ENCODE results near the gene RELL1.

Gene RELL1

GRCh38 chr4:37685823-37686372 lies 278 bp downstream of the RELL1 start (continued):
- TF ChIP-seq ZNF280D (tag by site-specific recombination; IDR thresholded peaks at IDR 0.05) (no peak), ZNF157 (tag by site-specific recombination; IDR thresholded peaks at IDR 0.05) (no peak), GLIS2 (tag by site-specific recombination; IDR thresholded peaks at IDR 0.05) (peak; percentile 97), ZNF692 (tag by site-specific recombination; IDR thresholded peaks at IDR 0.05) (peak; percentile 71), ZNF324 (tag by site-specific recombination; IDR thresholded peaks at IDR 0.05) (no peak), ZFP37 (tag by site-specific recombination; IDR thresholded peaks at IDR 0.05) (0 out of 2 replicates have a peak, but pooled peaks have one; percentile 36), GLIS1 (tag by site-specific recombination; IDR thresholded peaks at IDR 0.05) (peak; percentile 97), ZNF335 (tag by site-specific recombination; conservative IDR thresholded peaks at IDR 0.05) (peak; percentile 84), ZNF132 (tag by site-specific recombination; IDR thresholded peaks at IDR 0.05; ENCODE audit: borderline replicate concordance) (no peak), ZBTB21 (tag by site-specific recombination; IDR thresholded peaks at IDR 0.05) (no peak), ZNF830 (tag by site-specific recombination; IDR thresholded peaks at IDR 0.05; ENCODE audit: low read depth) (no peak), ZNF302 (tag by site-specific recombination; IDR thresholded peaks at IDR 0.05; ENCODE audit: low read depth) (no peak), ZBTB6 (tag by site-specific recombination; IDR thresholded peaks at IDR 0.05) (peak; percentile 93), ZNF571 (tag by site-specific recombination; IDR thresholded peaks at IDR 0.05) (no peak), ZIC2 (tag by site-specific recombination; IDR thresholded peaks at IDR 0.05) (peak; percentile 75), ZNF521 (tag by site-specific recombination; IDR thresholded peaks at IDR 0.05) (no peak), SCRT1 (tag by site-specific recombination; IDR thresholded peaks at IDR 0.05; ENCODE audit: borderline replicate concordance) (no peak), TSHZ1 (tag by site-specific recombination; IDR thresholded peaks at IDR 0.05; ENCODE audit: borderline replicate concordance) (no peak), ZNF391 (tag by site-specific recombination; IDR thresholded peaks at IDR 0.05; ENCODE audit: borderline replicate concordance, low read depth) (peak; percentile 70; the same call in 1 of the 2 replicates), ZNF701 (tag by site-specific recombination; IDR thresholded peaks at IDR 0.05) (no peak), ZNF561 (tag by site-specific recombination; IDR thresholded peaks at IDR 0.05; ENCODE audit: borderline replicate concordance) (0 out of 2 replicates have a peak, but pooled peaks have one; percentile 39), YY2 (tag by site-specific recombination; IDR thresholded peaks at IDR 0.05) (no peak), SP2 (tag by site-specific recombination; IDR thresholded peaks at IDR 0.05) (peak; percentile 62), ZNF146 (tag by site-specific recombination; IDR thresholded peaks at IDR 0.05) (no peak; the same call in 1 of the 2 replicates), GLI2 (tag by site-specific recombination; IDR thresholded peaks at IDR 0.05; ENCODE audit: borderline replicate concordance, low read depth) (no peak), YY1 (tag by site-specific recombination; IDR thresholded peaks at IDR 0.05) (0 out of 2 replicates have a peak, but pooled peaks have one; percentile 34), ZNF133 (tag by site-specific recombination; IDR thresholded peaks at IDR 0.05) (0 out of 2 replicates have a peak, but pooled peaks have one; percentile 15), SETDB1 (IDR thresholded peaks at IDR 0.05; ENCODE audit: insufficient read length, low read length) (no peak), MEIS1 (CRISPR knock-in tag; IDR thresholded peaks at IDR 0.05; ENCODE audit: borderline replicate concordance) (no peak), ZSCAN4 (tag by site-specific recombination; IDR thresholded peaks at IDR 0.05) (no peak), ZNF707 (tag by site-specific recombination; IDR thresholded peaks at IDR 0.05) (no peak)
